ENCODE results near the gene TRABD2B.

TRABD2B gene

DNA sequence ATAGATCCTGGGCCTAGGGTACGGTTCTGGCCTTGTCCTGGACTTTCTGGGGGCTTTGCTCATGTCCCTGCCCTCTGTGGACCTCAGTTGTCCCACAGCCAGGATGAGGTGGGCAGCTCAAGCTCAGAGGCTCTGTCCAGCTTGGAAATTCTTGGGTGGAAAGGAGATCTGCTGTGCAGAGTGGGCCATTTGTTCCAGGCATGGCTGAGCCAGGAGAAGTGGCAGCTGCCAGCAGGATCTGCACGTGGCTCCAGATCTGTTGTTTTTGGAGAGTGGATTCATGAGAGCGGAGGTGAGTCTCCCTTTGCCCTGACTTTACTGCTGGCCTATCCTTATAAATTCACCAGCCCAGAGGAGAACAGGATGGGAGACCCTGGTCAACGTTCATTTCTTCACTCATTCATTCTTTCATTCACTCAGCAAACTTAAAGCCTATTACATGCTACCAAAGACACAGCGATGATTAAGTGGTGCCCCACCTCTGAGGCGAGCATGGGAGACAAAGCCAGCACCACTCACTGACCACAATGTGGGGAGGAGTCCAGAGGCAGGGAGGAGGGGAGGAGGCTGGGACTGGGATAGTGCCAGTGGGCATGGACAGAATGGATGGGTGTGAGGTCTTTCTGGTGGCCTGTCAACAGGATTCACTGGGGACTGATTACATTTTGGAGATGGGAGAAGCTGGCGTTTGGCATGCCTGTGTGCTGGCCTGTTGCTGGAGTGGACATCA, 205.1 kb downstream of the TRABD2B start:
- no peak for DNase-seq (ENCODE audit: low spot score)
- in situ Hi-C loops (cut with MboI; ENCODE audit: low pct_unique_long_range_greater_than_20kb, low sequenced_read_pairs, unreplicated experiment), result no loop called here
- TF ChIP-seq, protein P1, sequence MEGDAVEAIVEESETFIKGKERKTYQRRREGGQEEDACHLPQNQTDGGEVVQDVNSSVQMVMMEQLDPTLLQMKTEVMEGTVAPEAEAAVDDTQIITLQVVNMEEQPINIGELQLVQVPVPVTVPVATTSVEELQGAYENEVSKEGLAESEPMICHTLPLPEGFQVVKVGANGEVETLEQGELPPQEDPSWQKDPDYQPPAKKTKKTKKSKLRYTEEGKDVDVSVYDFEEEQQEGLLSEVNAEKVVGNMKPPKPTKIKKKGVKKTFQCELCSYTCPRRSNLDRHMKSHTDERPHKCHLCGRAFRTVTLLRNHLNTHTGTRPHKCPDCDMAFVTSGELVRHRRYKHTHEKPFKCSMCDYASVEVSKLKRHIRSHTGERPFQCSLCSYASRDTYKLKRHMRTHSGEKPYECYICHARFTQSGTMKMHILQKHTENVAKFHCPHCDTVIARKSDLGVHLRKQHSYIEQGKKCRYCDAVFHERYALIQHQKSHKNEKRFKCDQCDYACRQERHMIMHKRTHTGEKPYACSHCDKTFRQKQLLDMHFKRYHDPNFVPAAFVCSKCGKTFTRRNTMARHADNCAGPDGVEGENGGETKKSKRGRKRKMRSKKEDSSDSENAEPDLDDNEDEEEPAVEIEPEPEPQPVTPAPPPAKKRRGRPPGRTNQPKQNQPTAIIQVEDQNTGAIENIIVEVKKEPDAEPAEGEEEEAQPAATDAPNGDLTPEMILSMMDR (IDR thresholded peaks at IDR 0.05; ENCODE audit: extremely low read depth, insufficient read depth, missing control alignments), result no peak

DNA sequence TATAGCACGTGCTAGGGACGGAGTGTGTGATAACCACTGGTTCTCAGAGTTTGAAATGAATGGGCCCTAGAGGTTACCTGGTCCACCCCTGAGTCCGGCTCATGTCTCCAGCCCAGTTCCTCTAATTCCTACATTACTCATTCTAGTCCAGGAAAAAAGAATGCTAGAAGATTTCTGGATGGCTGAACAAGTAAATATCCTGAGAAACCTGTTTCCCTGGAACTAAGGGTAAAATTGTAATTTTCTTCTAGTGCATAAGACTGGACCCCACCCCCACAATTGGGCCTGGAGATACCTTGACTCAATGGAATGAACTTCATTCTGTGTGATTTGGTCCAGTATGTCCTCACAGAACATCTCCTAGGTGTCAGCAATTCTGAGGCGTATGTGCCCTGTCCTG, 208.4 kb downstream of the TRABD2B start:
- TF ChIP-seq, protein P1 (IDR thresholded peaks at IDR 0.05; ENCODE audit: extremely low read depth, insufficient read depth, missing control alignments), result no peak
- DNase-seq (ENCODE audit: low spot score), result no peak
- in situ Hi-C loops (cut with MboI; ENCODE audit: low pct_unique_long_range_greater_than_20kb, low sequenced_read_pairs, unreplicated experiment), result no loop called here

GRCh38 chr1:47787560-47787959, 209.6 kb downstream of the TRABD2B start:
- DNase-seq (ENCODE audit: low spot score), result no peak
- in situ Hi-C loops (cut with MboI; ENCODE audit: low pct_unique_long_range_greater_than_20kb, low sequenced_read_pairs, unreplicated experiment), result no loop called here

DNA sequence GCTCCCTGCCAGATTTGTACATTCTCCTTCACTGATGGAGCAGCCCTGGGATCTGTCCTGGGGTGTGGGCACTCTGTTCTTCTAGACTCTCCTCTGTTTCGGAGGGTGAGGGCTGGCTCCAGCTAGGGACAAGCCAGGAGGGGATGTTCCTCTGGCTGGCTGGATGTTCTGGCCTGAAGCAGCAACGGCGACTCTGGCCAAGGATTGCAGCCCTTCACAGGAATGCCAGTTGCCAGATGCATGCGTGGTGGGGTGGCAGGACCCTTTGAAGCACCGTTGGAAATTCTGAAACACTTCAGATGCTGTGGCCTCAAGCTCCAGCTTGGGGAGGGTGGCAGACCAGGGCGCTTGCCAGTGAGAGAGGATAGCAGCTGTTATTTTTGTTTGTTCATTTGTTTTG, 210.9 kb downstream of the TRABD2B start:
- TF ChIP-seq, protein P1 (IDR thresholded peaks at IDR 0.05; ENCODE audit: extremely low read depth, insufficient read depth, missing control alignments), result no peak
- in situ Hi-C loops (cut with MboI; ENCODE audit: low pct_unique_long_range_greater_than_20kb, low sequenced_read_pairs, unreplicated experiment), result no loop called here
- no peak for DNase-seq (ENCODE audit: low spot score)

More at GRCh38 chr1:47787560-47787959, 209.6 kb downstream of the TRABD2B start:
- TF ChIP-seq, protein P1 (IDR thresholded peaks at IDR 0.05; ENCODE audit: extremely low read depth, insufficient read depth, missing control alignments), result no peak

DNA sequence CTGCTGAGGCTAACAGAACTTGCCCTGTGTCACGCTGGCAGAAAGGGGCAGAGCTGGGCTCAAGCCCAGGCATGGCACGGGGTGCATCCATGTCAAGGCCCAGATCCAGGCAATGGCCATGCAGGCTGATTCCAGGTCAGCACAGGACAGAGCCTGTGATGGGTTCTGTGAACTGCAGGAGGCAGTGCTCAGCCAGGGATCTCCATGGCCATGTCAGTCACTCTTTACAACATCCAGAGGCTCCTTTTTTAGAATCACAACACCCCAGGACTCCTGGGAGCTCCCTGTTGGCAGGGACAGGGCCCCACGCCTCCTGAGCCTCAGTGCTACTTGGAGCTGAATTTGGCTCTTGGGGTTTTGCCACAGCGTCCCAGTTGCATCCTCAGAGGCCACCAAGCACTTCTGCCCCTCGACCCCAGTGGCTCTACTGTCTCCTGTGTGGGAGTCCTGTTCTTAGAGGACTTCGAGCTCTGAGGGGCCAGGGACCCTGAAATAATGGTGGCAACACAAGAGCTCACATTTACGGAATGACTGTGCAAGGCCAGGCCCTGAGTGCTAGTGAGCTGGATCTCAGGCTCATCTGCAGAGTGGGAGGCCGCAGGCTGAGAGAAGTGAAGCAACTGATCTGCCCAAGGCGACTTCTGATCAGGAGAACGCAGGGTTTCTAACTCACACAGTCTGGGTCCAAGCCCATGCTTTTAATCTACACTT, 211.5 kb downstream of the TRABD2B start:
- TF ChIP-seq, protein P1 (IDR thresholded peaks at IDR 0.05; ENCODE audit: extremely low read depth, insufficient read depth, missing control alignments), result no peak
- DNase-seq (ENCODE audit: low spot score), result no peak
- in situ Hi-C loops (cut with MboI; ENCODE audit: low pct_unique_long_range_greater_than_20kb, low sequenced_read_pairs, unreplicated experiment), result no loop called here

DNA sequence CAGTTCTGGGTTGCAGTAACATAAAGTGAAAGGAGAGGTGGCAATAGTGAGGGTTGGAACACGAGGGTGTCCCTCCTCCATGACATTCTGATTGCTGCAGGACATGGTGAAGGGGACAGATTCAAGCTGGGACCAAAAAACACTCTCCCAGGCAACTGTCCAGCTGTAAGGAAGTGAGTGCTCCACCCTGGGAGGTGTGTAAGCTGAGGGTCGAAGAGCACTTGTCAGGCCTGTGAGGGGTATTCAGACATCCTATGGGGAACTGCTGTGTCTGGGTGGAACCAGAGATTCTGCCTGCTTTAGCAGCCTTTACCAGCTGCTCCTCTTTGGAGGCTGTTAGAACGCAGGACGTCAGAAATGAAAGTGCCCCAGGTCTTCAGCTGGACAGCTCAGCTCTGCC, 212.1 kb downstream of the TRABD2B start:
- DNase-seq (ENCODE audit: low spot score), result no peak
- TF ChIP-seq, protein P1 (IDR thresholded peaks at IDR 0.05; ENCODE audit: extremely low read depth, insufficient read depth, missing control alignments), result no peak
- in situ Hi-C loops (cut with MboI; ENCODE audit: low pct_unique_long_range_greater_than_20kb, low sequenced_read_pairs, unreplicated experiment), result no loop called here
